ENCODE measurements around the gene ADAMTS12.

The ADAMTS12 gene

GRCh38 chr5:33685873-33686755, 205.7 kb downstream of the ADAMTS12 start:
- DNase-seq (ENCODE audit: low spot score), result no peak
- in situ Hi-C loops (cut with MboI; ENCODE audit: low sequenced_read_pairs, unreplicated experiment), result no loop called here
- no peak for TF ChIP-seq CTCF (IDR thresholded peaks at IDR 0.05; ENCODE audit: borderline replicate concordance, control extremely low read depth, extremely low read depth, insufficient read depth, missing control alignments)

- DNase-seq (ENCODE audit: low spot score), result no peak
- in situ Hi-C loops (cut with MboI; ENCODE audit: low sequenced_read_pairs, unreplicated experiment), result no loop called here
- no peak for TF ChIP-seq CTCF (IDR thresholded peaks at IDR 0.05; ENCODE audit: borderline replicate concordance, control extremely low read depth, extremely low read depth, insufficient read depth, missing control alignments)
These were observed 207.2 kb downstream of the ADAMTS12 start for GRCh38 chr5:33684496-33685159.

- no peak for TF ChIP-seq CTCF (IDR thresholded peaks at IDR 0.05; ENCODE audit: borderline replicate concordance, control extremely low read depth, extremely low read depth, insufficient read depth, missing control alignments)
- in situ Hi-C loops (cut with MboI; ENCODE audit: low sequenced_read_pairs, unreplicated experiment), result no loop called here
- no peak for DNase-seq (ENCODE audit: low spot score)
These were observed 212.0 kb downstream of the ADAMTS12 start for GRCh38 chr5:33679791-33680190.

GRCh38 chr5:33675958-33676464, 215.8 kb downstream of the ADAMTS12 start:
- in situ Hi-C loops (cut with MboI; ENCODE audit: low sequenced_read_pairs, unreplicated experiment), result no loop called here
- no peak for TF ChIP-seq CTCF (IDR thresholded peaks at IDR 0.05; ENCODE audit: borderline replicate concordance, control extremely low read depth, extremely low read depth, insufficient read depth, missing control alignments)
- peak; percentile 35 for DNase-seq (ENCODE audit: low spot score)

- in situ Hi-C loops (cut with MboI; ENCODE audit: low sequenced_read_pairs, unreplicated experiment), result no loop called here
- no peak for TF ChIP-seq CTCF (IDR thresholded peaks at IDR 0.05; ENCODE audit: borderline replicate concordance, control extremely low read depth, extremely low read depth, insufficient read depth, missing control alignments)
- DNase-seq (ENCODE audit: low spot score), result no peak
These were observed 220.0 kb downstream of the ADAMTS12 start for GRCh38 chr5:33671700-33672291.

GRCh38 chr5:33662722-33663427, 228.9 kb downstream of the ADAMTS12 start:
- DNase-seq (ENCODE audit: low spot score), result no peak
- in situ Hi-C loops (cut with MboI; ENCODE audit: low sequenced_read_pairs, unreplicated experiment), result no loop called here
- TF ChIP-seq CTCF (IDR thresholded peaks at IDR 0.05; ENCODE audit: borderline replicate concordance, control extremely low read depth, extremely low read depth, insufficient read depth, missing control alignments), result no peak

All from GM13976 (cell line).